Trophoblast cell (in vitro differentiated cells and primary cell): Measurements from ENCODE around the gene AHSG. TPM values are rescaled to one million over a fixed set of nuclear protein-coding genes. Genes with fewer than 3 reads are reported as not detected.

Source experiments
- DNase-seq, 2 donors: peaks; one replicate each; pipeline ENCODE4 v3.0.0-alpha.2; 2016
- H2AFZ ChIP-seq: 2 replicates; pipeline ENCODE4 v1.6.1; 2013; ENCODE audit warnings: low read length, moderate library complexity, mild to moderate bottlenecking; ENCODE audit not compliant: insufficient read depth, poor library complexity
- H2AK5ac ChIP-seq: 2 replicates; pipeline ENCODE4 v1.6.1; 2013; ENCODE audit warnings: mild to moderate bottlenecking, low read length
- H2BK120ac ChIP-seq: 2 replicates; pipeline ENCODE4 v1.6.1; 2013; ENCODE audit warnings: low read length, mild to moderate bottlenecking, moderate library complexity; ENCODE audit not compliant: insufficient read depth, poor library complexity
- H2BK12ac ChIP-seq: 2 replicates; pipeline ENCODE4 v1.6.1; 2013; ENCODE audit warnings: mild to moderate bottlenecking, low read length, moderate library complexity
- H2BK5ac ChIP-seq: 2 replicates; pipeline ENCODE4 v1.6.1; 2013; ENCODE audit warnings: low read length, low read depth, moderate library complexity, mild to moderate bottlenecking; ENCODE audit not compliant: poor library complexity
- H3K14ac ChIP-seq: 2 replicates; pipeline ENCODE4 v1.6.1; 2013; ENCODE audit warnings: mild to moderate bottlenecking, low read length
- H3K18ac ChIP-seq: 2 replicates; pipeline ENCODE4 v1.6.1; 2013; ENCODE audit warnings: mild to moderate bottlenecking, low read length
- H3K23ac ChIP-seq: 2 replicates; pipeline ENCODE4 v1.6.1; 2013; ENCODE audit warnings: low read length
- H3K27ac ChIP-seq: 2 replicates; pipeline ENCODE4 v1.5.1; 2013; ENCODE audit warnings: low read depth, mild to moderate bottlenecking, inconsistent platforms, low read length, moderate library complexity
- H3K27me3 ChIP-seq: 2 replicates; pipeline ENCODE4 v1.6.1; 2013; ENCODE audit warnings: inconsistent platforms, mild to moderate bottlenecking, low read length, moderate library complexity; ENCODE audit not compliant: insufficient read depth
- H3K36me3 ChIP-seq, 2 experiments: 1 replicate in 1 of 2; 2 replicates in 1 of 2; pipeline ENCODE4 v1.6.1; 2013; ENCODE audit warnings: low read length in 2 of 2, mild to moderate bottlenecking in 2 of 2, moderate library complexity in 1 of 2; ENCODE audit not compliant: insufficient read depth in 2 of 2, control insufficient read depth in 1 of 2
- H3K4ac ChIP-seq: 2 replicates; pipeline ENCODE4 v1.6.1; 2013; ENCODE audit warnings: low read depth, mild to moderate bottlenecking, low read length, moderate library complexity
- H3K4me1 ChIP-seq, 2 experiments: 1 replicate in 1 of 2; 2 replicates in 1 of 2; pipeline ENCODE4 v1.6.1; 2013; ENCODE audit warnings: low read length in 2 of 2, mild to moderate bottlenecking in 2 of 2, moderate library complexity in 1 of 2; ENCODE audit not compliant: insufficient read depth in 2 of 2, control insufficient read depth in 1 of 2
- H3K4me2 ChIP-seq: 2 replicates; pipeline ENCODE4 v1.6.1; 2013; ENCODE audit warnings: inconsistent platforms, mild to moderate bottlenecking, low read length, moderate library complexity
- H3K4me3 ChIP-seq: 2 replicates; pipeline ENCODE4 v1.5.1; 2013; ENCODE audit warnings: mild to moderate bottlenecking, low read depth, low read length, inconsistent platforms
- H3K79me1 ChIP-seq: one replicate; pipeline ENCODE4 v1.6.1; 2013; ENCODE audit warnings: low read length
- H3K79me2 ChIP-seq: 2 replicates; pipeline ENCODE4 v1.6.1; 2013; ENCODE audit warnings: low read length, mild to moderate bottlenecking; ENCODE audit not compliant: control insufficient read depth, insufficient read depth, poor library complexity
- H3K9ac ChIP-seq: 2 replicates; pipeline ENCODE4 v1.6.1; 2013; ENCODE audit warnings: mild to moderate bottlenecking, low read length
- H3K9me3 ChIP-seq: 2 replicates; pipeline ENCODE4 v1.6.1; 2013; ENCODE audit warnings: low read depth, mild to moderate bottlenecking, control low read depth, inconsistent platforms, low read length; ENCODE audit not compliant: insufficient read depth
- H4K12ac ChIP-seq: 2 replicates; pipeline ENCODE4 v1.6.1; 2013; ENCODE audit warnings: low read depth, mild to moderate bottlenecking, low read length, moderate library complexity
- H4K8ac ChIP-seq: 2 replicates; pipeline ENCODE4 v1.6.1; 2013; ENCODE audit warnings: low read depth, mild to moderate bottlenecking, low read length, moderate library complexity
- H4K91ac ChIP-seq: one replicate; pipeline ENCODE4 v1.6.1; 2013; ENCODE audit warnings: low read depth, mild to moderate bottlenecking, low read length, moderate library complexity
- WGBS: extraction: QIAGEN DNeasy Blood & Tissue Kit; methylation state at CpG from one replicate; pipeline ENCODE4 v1.1.7; 2013; ENCODE audit warnings: missing lambda C conversion rate; ENCODE audit not compliant: insufficient read length, insufficient coverage; ENCODE audit errors: extremely low coverage; 5-methylcytosine and 5-hydroxymethylcytosine counted together
- polyA plus RNA-seq: library from polyadenylated mRNA; stranded (reverse); fragments of 200-250 nt; gene quantifications from 2 replicates; pipeline ENCODE4 v1.2.3, GENCODE V29; 2013

Gene AHSG, protein sequence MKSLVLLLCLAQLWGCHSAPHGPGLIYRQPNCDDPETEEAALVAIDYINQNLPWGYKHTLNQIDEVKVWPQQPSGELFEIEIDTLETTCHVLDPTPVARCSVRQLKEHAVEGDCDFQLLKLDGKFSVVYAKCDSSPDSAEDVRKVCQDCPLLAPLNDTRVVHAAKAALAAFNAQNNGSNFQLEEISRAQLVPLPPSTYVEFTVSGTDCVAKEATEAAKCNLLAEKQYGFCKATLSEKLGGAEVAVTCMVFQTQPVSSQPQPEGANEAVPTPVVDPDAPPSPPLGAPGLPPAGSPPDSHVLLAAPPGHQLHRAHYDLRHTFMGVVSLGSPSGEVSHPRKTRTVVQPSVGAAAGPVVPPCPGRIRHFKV
- not detected in 2 replicates for polyA plus RNA-seq

GRCh38 chr3:186612721-186613636 is at the start of gene AHSG:
Gene AHSG, plus strand, starts transcription at chr3:186613060. Its CDS starts 82 bp downstream, at chr3:186613142.
- WGBS: no CpG with 5 or more reads among the region's 7 CpGs
- DNase-seq: no peak
- H3K23ac ChIP-seq: no peak within 1 kb of the TSS

GRCh38 chr3:186564586-186564985 is 48.3 kb upstream of the AHSG start:
- Histone ChIP-seq H3K4me1 (peaks cover 0 to 3% of the 10 kb centered on the region in 2 experiments), H2BK5ac (no peak overlapping the region), H3K14ac (no peak overlapping the region), H2BK120ac (no peak overlapping the region), H3K79me2 (peaks cover 3% of the 10 kb centered on the region), H2BK12ac (no peak overlapping the region), H2AK5ac (no peak overlapping the region), H3K4me2 (no peak overlapping the region), H4K8ac (no peak overlapping the region), H3K79me1 (peaks cover 4% of the 10 kb centered on the region), H3K9ac (no peak overlapping the region), H3K4me3 (no peak overlapping the region), H3K27me3 (no peaks in the 10 kb centered on the region), H4K91ac (no peak overlapping the region), H3K36me3 (peaks cover 0 to 1% of the 10 kb centered on the region in 2 experiments), H3K4ac (no peak overlapping the region), H3K27ac (no peak overlapping the region), H3K9me3 (peaks cover 2% of the 10 kb centered on the region), H3K18ac (no peak overlapping the region), H3K23ac (no peak overlapping the region), H2AFZ (no peak overlapping the region), H4K12ac (no peak overlapping the region)
- no peak for DNase-seq

More at GRCh38 chr3:186612721-186613636, at the start of gene AHSG:
- no peak within 1 kb of the TSS for H2AFZ ChIP-seq
- no peak within 1 kb of the TSS for H3K9ac ChIP-seq
- H3K14ac ChIP-seq: no peak within 1 kb of the TSS
- no peak within 1 kb of the TSS for H2BK12ac ChIP-seq
- no peaks in the 10 kb centered on the region for H3K79me1 ChIP-seq
- no peak within 1 kb of the TSS for H4K91ac ChIP-seq
- no peaks in the 10 kb centered on the region for H3K79me2 ChIP-seq
- H3K4me3 ChIP-seq: peak within 1 kb of the TSS; percentile 25
- H3K9me3 ChIP-seq: no peaks in the 10 kb centered on the region
- H3K4me1 ChIP-seq: peaks cover 0 to 2% of the 10 kb centered on the region in 2 experiments
- H3K27me3 ChIP-seq: no peaks in the 10 kb centered on the region
- H4K12ac ChIP-seq: no peak within 1 kb of the TSS
- H3K36me3 ChIP-seq: no peaks in the 10 kb centered on the region
- no peak within 1 kb of the TSS for H3K18ac ChIP-seq
- no peak within 1 kb of the TSS for H3K4ac ChIP-seq
- H2AK5ac ChIP-seq: no peak within 1 kb of the TSS
- no peak within 1 kb of the TSS for H2BK5ac ChIP-seq
- H3K27ac ChIP-seq: no peak within 1 kb of the TSS
- H4K8ac ChIP-seq: no peak within 1 kb of the TSS
- no peak within 1 kb of the TSS for H2BK120ac ChIP-seq
- H3K4me2 ChIP-seq: no peak within 1 kb of the TSS

DNA sequence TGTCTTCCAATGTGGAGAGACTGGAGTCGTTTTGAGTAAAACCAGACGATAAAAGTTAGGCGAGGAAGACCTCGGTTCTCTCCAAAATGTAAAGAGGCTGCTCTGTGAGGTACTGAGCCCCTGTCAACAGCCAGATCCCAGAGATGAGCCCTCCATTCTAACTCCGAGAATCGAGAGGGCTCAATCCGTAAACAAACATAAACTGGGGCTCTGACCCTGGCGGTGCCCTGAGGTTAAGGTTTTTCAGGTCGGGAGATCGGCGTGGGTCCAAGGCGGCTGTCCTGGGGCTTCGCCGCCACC is 46.1 kb upstream of the AHSG start:
- Histone ChIP-seq H3K79me1 (peaks cover 7% of the 10 kb centered on the region), H4K8ac (peak overlapping the region; percentile 96), H2AFZ (peak overlapping the region; percentile 96), H2BK5ac (peak overlapping the region; percentile 92), H3K27me3 (no peaks in the 10 kb centered on the region), H3K36me3 (peaks cover 0 to 1% of the 10 kb centered on the region in 2 experiments), H2AK5ac (peak overlapping the region; percentile 16), H2BK120ac (peak overlapping the region; percentile 56), H3K27ac (peak overlapping the region; percentile 84), H3K4ac (peak overlapping the region; percentile 68), H3K4me2 (peak overlapping the region; percentile 99), H4K91ac (peak overlapping the region; percentile 87), H4K12ac (peak overlapping the region; percentile 94), H3K4me3 (peak overlapping the region; percentile 94), H3K23ac (no peak overlapping the region), H3K9me3 (peaks cover 5% of the 10 kb centered on the region), H3K79me2 (peaks cover 11% of the 10 kb centered on the region), H3K18ac (peak overlapping the region; percentile 94), H3K4me1 (peaks cover 3 to 9% of the 10 kb centered on the region in 2 experiments), H3K14ac (peak overlapping the region; percentile 94), H2BK12ac (no peak overlapping the region), H3K9ac (peak overlapping the region; percentile 89)
- no CpG with 5 or more reads among the region's 14 CpGs for WGBS
- peak in 1 of 2 donors; percentile 2 for DNase-seq

- H3K14ac ChIP-seq: peak within 1 kb of the TSS; percentile 94
- H3K36me3 ChIP-seq: peaks cover 0 to 1% of the 10 kb centered on the region in 2 experiments
- peak within 1 kb of the TSS; percentile 94 for H4K12ac ChIP-seq
- peak within 1 kb of the TSS; percentile 99 for H3K4me2 ChIP-seq
- H2AFZ ChIP-seq: peak within 1 kb of the TSS; percentile 96
- H3K18ac ChIP-seq: peak within 1 kb of the TSS; percentile 94
- H3K9me3 ChIP-seq: peaks cover 5% of the 10 kb centered on the region
- H3K27me3 ChIP-seq: no peaks in the 10 kb centered on the region
- peak within 1 kb of the TSS; percentile 89 for H3K9ac ChIP-seq
- peaks cover 11% of the 10 kb centered on the region for H3K79me2 ChIP-seq
- peak within 1 kb of the TSS; percentile 94 for H3K4me3 ChIP-seq
- no peak within 1 kb of the TSS for H3K23ac ChIP-seq
- no CpG with 5 or more reads among the region's 66 CpGs for WGBS
- peaks cover 3 to 9% of the 10 kb centered on the region in 2 experiments for H3K4me1 ChIP-seq
- no peak within 1 kb of the TSS for H2BK12ac ChIP-seq
- H2BK5ac ChIP-seq: peak within 1 kb of the TSS; percentile 92
- H2AK5ac ChIP-seq: peak within 1 kb of the TSS; percentile 83
- H3K4ac ChIP-seq: peak within 1 kb of the TSS; percentile 68
- peak within 1 kb of the TSS; percentile 96 for H4K8ac ChIP-seq
- peak within 1 kb of the TSS; percentile 87 for H4K91ac ChIP-seq
- H2BK120ac ChIP-seq: peak within 1 kb of the TSS; percentile 58
- peak; percentile 88 to 96 for DNase-seq
- H3K79me1 ChIP-seq: peaks cover 7% of the 10 kb centered on the region
- H3K27ac ChIP-seq: peak within 1 kb of the TSS; percentile 84
Observed at GRCh38 chr3:186567072-186567921, 45.6 kb upstream of the AHSG start, which contains the start of gene TBCCD1. Gene TBCCD1, minus strand, starts transcription at chr3:186567339. Its CDS starts 3,010 bp downstream, at chr3:186564329.
